ENCODE data around the gene CD2BP2. TPM values are rescaled to one million over a fixed set of nuclear protein-coding genes. Genes with fewer than 3 reads are reported as not detected.

Gene CD2BP2
- total RNA-seq, 1 experiment from 2014 or later, result 30.0 TPM

- Histone ChIP-seq H4K20me1 (ENCODE audit: low read length) (no peaks in the 10 kb centered on the region), H3K9ac (ENCODE audit: low read length) (peak overlapping the region; percentile 81), H3K27ac (ENCODE audit: low read length) (no peak overlapping the region), H3K9me3 (ENCODE audit: low read length) (no peaks in the 10 kb centered on the region), H3K27me3 (ENCODE audit: low read length) (no peaks in the 10 kb centered on the region), H3F3A (ENCODE audit: low read length, unreplicated experiment) (no peaks in the 10 kb centered on the region), H3K9me2 (replicated peaks; ENCODE audit: low read length) (no peaks in the 10 kb centered on the region), H3K79me2 (ENCODE audit: low read length) (no peaks in the 10 kb centered on the region), H3K4me3 (ENCODE audit: low read length) (peak overlapping the region; percentile 86), H3K4me1 (ENCODE audit: insufficient read depth, low read length) (peaks cover 5% of the 10 kb centered on the region; the same call in 1 of the 2 replicates), H2AFZ (ENCODE audit: low read length) (peak overlapping the region; percentile 55; the same call in 1 of the 2 replicates), H3K36me3 (ENCODE audit: low read depth, low read length) (no peaks in the 10 kb centered on the region), H3K4me2 (ENCODE audit: low read length) (peak overlapping the region; percentile 100)
- ATAC-seq (no peak), DNase-seq (no peak)
- TF ChIP-seq EZH2 (IDR thresholded peaks at IDR 0.05; ENCODE audit: low read length, unreplicated experiment) (no peak), EZH2phosphoT487 (IDR thresholded peaks at IDR 0.05; ENCODE audit: borderline replicate concordance, low read length) (no peak), CTCF (conservative IDR thresholded peaks at IDR 0.05; ENCODE audit: low read depth, low read length) (no peak)
- POLR2A ChIA-PET (ENCODE audit: unreplicated experiment), result interaction anchor here (0.7 kb wide), 1 partner anchor 119 kb away, joined by 18 read pairs; no protein-coding TSS in a partner anchor
- no TSS peak for BruUV-seq (replicated peaks)
- intact Hi-C loops (cut with micrococcal nuclease), result loop anchor here (2.0 kb wide), 1 partner anchor 16 kb away; the partner anchor contains the start of gene ZNF48
- CTCF ChIA-PET, result no interaction called here
Observed at GRCh38 chr16:30379158-30379783, 24.2 kb upstream of the CD2BP2 start.

- peak overlapping the region; percentile 93 for H3K27ac ChIP-seq (ENCODE audit: low read length)
- no peaks in the 10 kb centered on the region for H3K36me3 ChIP-seq (ENCODE audit: low read depth, low read length)
- DNase-seq (peak; percentile 94), ATAC-seq (peak; percentile 95)
- peak overlapping the region; percentile 98 for H2AFZ ChIP-seq (ENCODE audit: low read length)
- no peaks in the 10 kb centered on the region for H3K27me3 ChIP-seq (ENCODE audit: low read length)
- peak overlapping the region; percentile 86 for H3K4me3 ChIP-seq (ENCODE audit: low read length)
- CTCF ChIA-PET, result no interaction called here
- no peak for TF ChIP-seq EZH2phosphoT487 (IDR thresholded peaks at IDR 0.05; ENCODE audit: borderline replicate concordance, low read length)
- TF ChIP-seq CTCF (conservative IDR thresholded peaks at IDR 0.05; ENCODE audit: low read depth, low read length), result no peak
- TF ChIP-seq EZH2 (IDR thresholded peaks at IDR 0.05; ENCODE audit: low read length, unreplicated experiment), result no peak
- H3K9me2 ChIP-seq (replicated peaks; ENCODE audit: low read length), result no peaks in the 10 kb centered on the region
- intact Hi-C loops (cut with micrococcal nuclease), result loop anchor here (2.0 kb wide), 1 partner anchor 16 kb away; the partner anchor contains the start of gene ZNF48
- peaks cover 5% of the 10 kb centered on the region; the same call in 1 of the 2 replicates for H3K4me1 ChIP-seq (ENCODE audit: insufficient read depth, low read length)
- peak overlapping the region; percentile 100 for H3K4me2 ChIP-seq (ENCODE audit: low read length)
- POLR2A ChIA-PET (ENCODE audit: unreplicated experiment), result interaction anchor here (0.7 kb wide), 1 partner anchor 120 kb away, joined by 18 read pairs; no protein-coding TSS in a partner anchor
- no peaks in the 10 kb centered on the region for H3K9me3 ChIP-seq (ENCODE audit: low read length)
- no peaks in the 10 kb centered on the region for H3K79me2 ChIP-seq (ENCODE audit: low read length)
- H3F3A ChIP-seq (ENCODE audit: low read length, unreplicated experiment), result no peaks in the 10 kb centered on the region
- H3K9ac ChIP-seq (ENCODE audit: low read length), result peak overlapping the region; percentile 91
- BruUV-seq (replicated peaks), result no TSS peak
- no peaks in the 10 kb centered on the region for H4K20me1 ChIP-seq (ENCODE audit: low read length)
Observed at GRCh38 chr16:30378236-30379157, 23.4 kb upstream of the CD2BP2 start.

Data from PC-3 (cell line).